GM12875 (cell line): ENCODE measurements around the gene TRPM8.

Experiments used
- H3K4me3 ChIP-seq: one replicate; pipeline ENCODE4 v1.5.1; 2011; ENCODE audit warnings: low read depth, low read length, control low read depth
- CTCF ChIP-seq: IDR thresholded peaks from 2 replicates; pipeline ENCODE4 v1.5.1; 2011; ENCODE audit warnings: low read depth, mild to moderate bottlenecking, control low read depth, inconsistent platforms, low read length, moderate library complexity, borderline replicate concordance; ENCODE audit not compliant: insufficient read depth

TRPM8 gene

DNA sequence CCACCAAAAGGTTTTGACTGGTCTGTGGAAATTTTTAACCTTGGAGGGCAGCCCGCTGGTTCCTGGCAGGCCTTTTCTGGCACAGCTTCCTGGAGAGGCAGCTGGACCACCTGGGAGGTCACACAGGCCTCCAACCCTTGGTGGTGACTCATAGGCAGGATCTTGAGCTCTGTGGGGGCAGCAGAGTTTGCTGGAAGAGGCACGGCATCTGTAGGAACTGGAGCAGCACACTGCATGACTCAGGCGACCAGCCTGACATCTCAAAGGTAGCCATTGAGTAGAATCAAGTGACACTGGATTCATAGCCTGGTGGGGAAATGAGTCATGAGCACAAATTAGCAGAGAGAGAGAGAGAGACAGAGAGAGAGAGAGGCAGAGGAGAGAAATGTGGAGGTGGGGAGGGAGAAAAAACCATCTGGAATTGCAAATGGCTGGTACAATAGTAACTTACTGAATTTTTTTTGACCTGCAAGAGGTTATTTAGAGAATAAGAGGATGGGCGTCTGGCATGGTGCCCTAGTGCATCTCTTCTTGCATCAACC lies 57.4 kb downstream of the TRPM8 start:
- H3K4me3 ChIP-seq = no peak overlapping the region
- no peak for TF ChIP-seq CTCF

DNA sequence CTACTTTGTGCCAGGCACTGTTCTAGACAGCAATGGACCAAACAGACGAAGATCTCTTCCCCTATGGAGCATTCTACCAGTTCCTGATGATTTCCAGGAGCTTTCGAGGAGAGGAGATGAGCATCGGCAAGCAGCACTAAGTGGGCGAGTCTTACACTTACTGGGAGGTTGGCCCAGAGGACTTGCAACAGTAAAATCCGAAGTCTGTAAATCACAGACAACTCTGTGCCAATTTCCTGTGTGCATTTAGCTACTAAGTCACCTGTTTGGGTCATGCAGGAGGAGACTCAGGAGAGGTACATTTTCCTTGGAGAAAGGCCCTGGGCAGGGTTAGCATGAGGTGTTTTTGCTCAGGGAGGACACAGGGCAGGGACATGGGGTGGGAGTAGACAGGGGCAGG lies 58.9 kb downstream of the TRPM8 start:
- TF ChIP-seq CTCF = no peak
- H3K4me3 ChIP-seq = no peak overlapping the region

DNA sequence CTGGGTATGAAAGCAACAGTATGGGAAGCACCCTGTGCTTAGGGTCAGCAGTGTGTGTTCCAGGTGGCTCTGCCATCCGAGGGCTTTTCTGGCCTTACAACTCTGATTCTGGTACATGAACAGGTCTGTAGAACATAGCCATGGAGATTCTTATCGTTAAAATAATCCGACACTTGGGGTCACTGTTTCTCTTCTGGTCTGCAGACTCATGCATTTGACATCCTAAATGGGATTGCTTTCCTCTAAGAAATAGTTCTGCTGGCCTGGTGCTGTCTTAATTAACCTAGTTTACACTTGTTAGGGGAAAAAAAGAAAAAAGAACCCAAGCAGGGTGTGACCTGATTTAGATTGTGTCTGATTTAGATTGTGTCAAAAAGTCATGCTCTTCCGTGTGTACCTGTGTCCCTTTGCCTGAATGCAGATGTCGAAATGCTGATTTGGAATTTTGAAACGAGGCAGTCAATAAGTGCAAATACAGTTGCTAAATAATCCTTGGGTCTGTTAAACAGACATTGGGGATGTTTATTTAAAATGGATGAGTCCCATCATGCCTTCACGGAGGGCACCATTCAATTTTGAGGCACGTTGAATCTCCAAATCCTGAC lies 59.6 kb downstream of the TRPM8 start:
- TF ChIP-seq CTCF = no peak

GRCh38 chr2:233977296-233977837 lies 60.2 kb downstream of the TRPM8 start:
- no peak for TF ChIP-seq CTCF
- H3K4me3 ChIP-seq = no peak overlapping the region

More for the DNA sequence above, 59.6 kb downstream of the TRPM8 start:
- H3K4me3 ChIP-seq = no peak overlapping the region

- TF ChIP-seq CTCF = no peak
- H3K4me3 ChIP-seq = no peak overlapping the region
Measured at GRCh38 chr2:233979748-233980147, 62.6 kb downstream of the TRPM8 start.

- H3K4me3 ChIP-seq = no peak overlapping the region
- no peak for TF ChIP-seq CTCF
Measured at GRCh38 chr2:233980955-233981561, 63.9 kb downstream of the TRPM8 start.
